Endodermal cell (in vitro differentiated cells): ENCODE data around the gene VPS37C. TPM values are rescaled to one million over a fixed set of nuclear protein-coding genes. Genes with fewer than 3 reads are reported as not detected.

ENCODE experiments used
- DNase-seq: peaks from one replicate; pipeline ENCODE4 v3.0.0-alpha.2; 2017
- H3K27ac ChIP-seq: 2 replicates; pipeline ENCODE4 v1.5.1; 2013; ENCODE audit warnings: mild to moderate bottlenecking, low read depth, low read length, moderate library complexity
- H3K27me3 ChIP-seq: 2 replicates; pipeline ENCODE4 v1.6.1; 2013; ENCODE audit warnings: mild to moderate bottlenecking, low read length, moderate library complexity; ENCODE audit not compliant: insufficient read depth, control insufficient read depth, poor library complexity, severe bottlenecking
- H3K36me3 ChIP-seq: 2 replicates; pipeline ENCODE4 v1.7.0; 2013; ENCODE audit warnings: mild to moderate bottlenecking, low read length, moderate library complexity; ENCODE audit not compliant: control insufficient read depth, insufficient read depth
- H3K4me1 ChIP-seq: one replicate; pipeline ENCODE4 v1.7.0; 2013; ENCODE audit warnings: low read length; ENCODE audit not compliant: control insufficient read depth, insufficient read depth
- H3K4me3 ChIP-seq: 2 replicates; pipeline ENCODE4 v1.5.1; 2013; ENCODE audit warnings: mild to moderate bottlenecking, low read length, moderate library complexity
- H3K9ac ChIP-seq: 2 replicates; pipeline ENCODE4 v1.6.1; 2013; ENCODE audit warnings: mild to moderate bottlenecking, low read length, moderate library complexity; ENCODE audit not compliant: poor library complexity, severe bottlenecking; ENCODE audit errors: extremely low read depth
- H3K9me3 ChIP-seq: 2 replicates; pipeline ENCODE4 v1.6.1; 2013; ENCODE audit warnings: mild to moderate bottlenecking, low read length, moderate library complexity; ENCODE audit not compliant: control insufficient read depth
- H3K27ac Mint-ChIP-seq: 2 replicates; pipeline ENCODE4 v1.8.0; 2020; ENCODE audit warnings: mixed read lengths
- H3K27me3 Mint-ChIP-seq: 2 replicates; pipeline ENCODE4 v1.8.0; 2021; ENCODE audit warnings: mild to moderate bottlenecking, mixed read lengths; ENCODE audit not compliant: insufficient read depth
- H3K36me3 Mint-ChIP-seq: 2 replicates; pipeline ENCODE4 v1.8.0; 2020; ENCODE audit warnings: low read depth, mixed read lengths
- H3K4me1 Mint-ChIP-seq: 2 replicates; pipeline ENCODE4 v1.8.0; 2020; ENCODE audit warnings: mixed read lengths
- H3K4me3 Mint-ChIP-seq: 2 replicates; pipeline ENCODE4 v1.8.0; 2020; ENCODE audit warnings: mild to moderate bottlenecking, moderate library complexity, mixed read lengths
- H3K9me3 Mint-ChIP-seq: 2 replicates; pipeline ENCODE4 v1.8.0; 2020; ENCODE audit warnings: mild to moderate bottlenecking, mixed read lengths
- CTCF ChIP-seq: fragments of 200-600 bp; sonication (generic); conservative IDR thresholded peaks from 2 replicates; pipeline ENCODE4 v1.5.0; 2021; ENCODE audit warnings: antibody characterized with exemption, mild to moderate bottlenecking
- WGBS, 2 experiments: methylation state at CpG; one replicate each; pipeline versions ENCODE4 v1.1.5 to v1.1.7; 2013; ENCODE audit warnings: missing lambda C conversion rate in 2 of 2, mixed read lengths in 1 of 2; ENCODE audit not compliant: insufficient coverage in 1 of 2, insufficient read length in 1 of 2; 5-methylcytosine and 5-hydroxymethylcytosine counted together
- total RNA-seq, 2 donors: library from RNA; stranded (reverse); fragmentation: NEBNext Ultra II Directional in 1 of 2; extraction: Animal tissue kit (Norgen Biotek cat#: 25700) in 1 of 2; gene quantifications; 2 replicates in 1 of 2; 3 replicates in 1 of 2; pipeline ENCODE4 v1.2.1, GENCODE V29; 2021

The VPS37C gene
- total RNA-seq, 2 donors from 2014 or later = 23.9 to 26.7 TPM

- H3K36me3 ChIP-seq = no peaks in the 10 kb centered on the region
- H3K36me3 Mint-ChIP-seq = no peaks in the 10 kb centered on the region
- no peak for DNase-seq
- WGBS, 2 experiments = 89 to 92% methylated on average over 3 to 13 of the region's 13 CpGs
- H3K9me3 Mint-ChIP-seq = no peaks in the 10 kb centered on the region
- no peaks in the 10 kb centered on the region for H3K27me3 ChIP-seq
- no peak overlapping the region for H3K4me3 Mint-ChIP-seq
- H3K4me1 Mint-ChIP-seq = peaks cover 16% of the 10 kb centered on the region
- no peak for TF ChIP-seq CTCF
- no peak overlapping the region for H3K27ac Mint-ChIP-seq
- peaks cover 5% of the 10 kb centered on the region for H3K27me3 Mint-ChIP-seq
- no peak overlapping the region for H3K9ac ChIP-seq
- no peaks in the 10 kb centered on the region for H3K9me3 ChIP-seq
- H3K4me3 ChIP-seq = no peak overlapping the region
- H3K27ac ChIP-seq = no peak overlapping the region
- H3K4me1 ChIP-seq = no peaks in the 10 kb centered on the region
Measured at GRCh38 chr11:61122761-61123160, 38.5 kb downstream of the VPS37C start.

GRCh38 chr11:61121917-61122316 lies 39.3 kb downstream of the VPS37C start:
- DNase-seq = no peak
- peaks cover 16% of the 10 kb centered on the region for H3K4me1 Mint-ChIP-seq
- H3K27ac ChIP-seq = no peak overlapping the region

GRCh38 chr11:61121192-61121831 lies 39.9 kb downstream of the VPS37C start:
- no peak for TF ChIP-seq CTCF
- Histone ChIP-seq H3K27ac (no peak overlapping the region), H3K27me3 (no peaks in the 10 kb centered on the region), H3K9me3 (no peaks in the 10 kb centered on the region), H3K4me1 (no peaks in the 10 kb centered on the region), H3K36me3 (no peaks in the 10 kb centered on the region), H3K4me3 (no peak overlapping the region), H3K9ac (no peak overlapping the region)
- Mint-ChIP-seq H3K27ac (no peak overlapping the region), H3K27me3 (peaks cover 5% of the 10 kb centered on the region), H3K4me1 (peaks cover 16% of the 10 kb centered on the region), H3K36me3 (no peaks in the 10 kb centered on the region), H3K4me3 (no peak overlapping the region), H3K9me3 (no peaks in the 10 kb centered on the region)
- DNase-seq = no peak
- 90 to 100% methylated on average over 8 to 15 of the region's 15 CpGs for WGBS, 2 experiments

More at GRCh38 chr11:61121917-61122316, 39.3 kb downstream of the VPS37C start:
- Histone ChIP-seq H3K9ac (no peak overlapping the region), H3K4me1 (no peaks in the 10 kb centered on the region), H3K27me3 (no peaks in the 10 kb centered on the region), H3K4me3 (no peak overlapping the region), H3K9me3 (no peaks in the 10 kb centered on the region), H3K36me3 (no peaks in the 10 kb centered on the region)
- H3K4me3 Mint-ChIP-seq = no peak overlapping the region
- no peaks in the 10 kb centered on the region for H3K36me3 Mint-ChIP-seq
- H3K27me3 Mint-ChIP-seq = peaks cover 5% of the 10 kb centered on the region
- TF ChIP-seq CTCF = no peak
- H3K27ac Mint-ChIP-seq = no peak overlapping the region
- no peaks in the 10 kb centered on the region for H3K9me3 Mint-ChIP-seq
- 71 to 84% methylated on average over 1 to 2 of the region's 2 CpGs for WGBS, 2 experiments
